Sigmoid colon (tissue), 7 donors: ENCODE measurements around the gene RASGRP3. TPM values are rescaled to one million over a fixed set of nuclear protein-coding genes. Genes with fewer than 3 reads are reported as not detected.

Source experiments
- DNase-seq: peaks from one replicate; pipeline ENCODE4 v3.0.0-alpha.2; 2019
- H3K27ac ChIP-seq, 4 donors: fragments of 200-600 bp; sonication (generic); one replicate each; pipeline ENCODE4 v1.5.1; 2016 to 2019; ENCODE audit warnings: mild to moderate bottlenecking in 1 of 4
- H3K27me3 ChIP-seq, 3 donors: fragments of 200-600 bp; sonication (generic); one replicate each; pipeline ENCODE4 v1.5.1; 2019; ENCODE audit warnings: mild to moderate bottlenecking in 1 of 3
- H3K36me3 ChIP-seq, 4 donors: fragments of 200-600 bp; sonication (generic); one replicate each; pipeline ENCODE4 v1.5.1; 2016 to 2019
- H3K4me1 ChIP-seq, 4 donors: fragments of 200-600 bp; sonication (generic); one replicate each; pipeline ENCODE4 v1.5.1; 2017 to 2019
- H3K4me3 ChIP-seq, 4 donors: fragments of 200-600 bp; sonication (generic); one replicate each; pipeline ENCODE4 v1.5.1; 2017 to 2019; ENCODE audit warnings: mild to moderate bottlenecking in 2 of 4, moderate library complexity in 1 of 4
- H3K9me3 ChIP-seq, 4 donors: fragments of 200-600 bp in 3 of 4; sonication (generic) in 3 of 4; one replicate each; pipeline versions ENCODE4 v1.5.1 to v1.6.1; 2013 to 2019
- EP300 ChIP-seq, 4 donors: sonication (generic); formaldehyde crosslinking; IDR thresholded peaks; one replicate each; pipeline ENCODE4 v1.6.1; 2017; ENCODE audit warnings: antibody characterized with exemption in 4 of 4
- POLR2A ChIP-seq, 2 donors: fragments of 450-650 bp; IDR thresholded peaks; one replicate each; pipeline ENCODE4 v1.6.1; 2016; ENCODE audit warnings: antibody characterized with exemption in 2 of 2, mild to moderate bottlenecking in 2 of 2, moderate library complexity in 2 of 2
- POLR2AphosphoS5 ChIP-seq, 4 donors: sonication (generic); formaldehyde crosslinking; IDR thresholded peaks; one replicate each; pipeline ENCODE4 v1.6.1; 2017; ENCODE audit warnings: antibody characterized with exemption in 4 of 4
- WGBS, 2 donors: extraction: QIAGEN DNeasy Blood & Tissue Kit; methylation state at CpG; one replicate each; pipeline ENCODE4 v1.1.7; 2013; 5-methylcytosine and 5-hydroxymethylcytosine counted together
- intact Hi-C: fragments of 100-400 bp; cut with DNase I; formaldehyde crosslinking; loops from one replicate; pipeline ENCODE4 v1.15.1; 2023
- polyA plus RNA-seq, 3 donors: library from polyadenylated mRNA; stranded (reverse); fragments of 200-250 nt; gene quantifications; one replicate each; pipeline ENCODE4 v1.2.3, GENCODE V29; 2013
- total RNA-seq, 4 donors: library from RNA; depleted of rRNA; stranded (reverse); fragments of >200 nt; gene quantifications; one replicate each; pipeline ENCODE4 v1.1.0, GENCODE V29; 2016
- TF ChIP-seq, protein P1 (sequence below), 4 experiments: fragments of 450-650 bp in 3 of 4; fragments of 200-600 bp in 1 of 4; IDR thresholded peaks; one replicate each; pipeline ENCODE4 v1.5.1; 2016 to 2019; ENCODE audit warnings: antibody characterized with exemption in 4 of 4, mild to moderate bottlenecking in 3 of 4, moderate library complexity in 2 of 4
- donor health status: healthy with polysubstance abuse.
- donor health status: Bipolar disorder and iron deficiency.
- donor health status: healthy.

Gene RASGRP3
- total and polyA plus RNA-seq, 7 donors, result 1.8 to 14.7 (median 6.7) TPM

DNA sequence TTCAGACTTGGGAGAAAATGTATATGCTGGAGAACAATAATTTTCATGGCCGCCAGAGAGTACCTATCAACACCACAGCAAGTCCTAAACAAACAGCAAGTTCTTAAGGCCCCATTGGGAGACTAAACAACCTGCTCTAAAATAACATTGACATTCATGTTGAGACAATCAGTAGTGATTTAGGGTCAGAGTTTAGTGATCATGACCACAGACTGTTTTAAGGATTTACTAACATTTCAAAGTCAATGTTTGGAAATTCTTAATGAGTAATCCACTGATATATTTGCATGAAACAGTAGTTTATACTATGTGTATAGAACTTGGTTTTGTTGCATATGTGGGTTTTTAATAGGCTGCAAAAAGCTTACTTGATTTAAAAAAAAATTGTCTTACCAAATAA, 34.7 kb downstream of the RASGRP3 start:
- Histone ChIP-seq H3K4me3 (no peak overlapping the region), H3K4me1 (no peaks in the 10 kb centered on the region), H3K27me3 (no peaks in the 10 kb centered on the region), H3K27ac (peak overlapping the region in 1 of 4 donors; percentile 43), H3K9me3 (no peaks in the 10 kb centered on the region), H3K36me3 (no peaks in the 10 kb centered on the region)
- no peak for DNase-seq
- intact Hi-C loops, result no loop called here
- WGBS, 2 donors, result 84 to 91% methylated on average over 1 of the region's 1 CpG
- no peak for TF ChIP-seq POLR2A (IDR thresholded peaks at IDR 0.05)
- TF ChIP-seq, protein P1, sequence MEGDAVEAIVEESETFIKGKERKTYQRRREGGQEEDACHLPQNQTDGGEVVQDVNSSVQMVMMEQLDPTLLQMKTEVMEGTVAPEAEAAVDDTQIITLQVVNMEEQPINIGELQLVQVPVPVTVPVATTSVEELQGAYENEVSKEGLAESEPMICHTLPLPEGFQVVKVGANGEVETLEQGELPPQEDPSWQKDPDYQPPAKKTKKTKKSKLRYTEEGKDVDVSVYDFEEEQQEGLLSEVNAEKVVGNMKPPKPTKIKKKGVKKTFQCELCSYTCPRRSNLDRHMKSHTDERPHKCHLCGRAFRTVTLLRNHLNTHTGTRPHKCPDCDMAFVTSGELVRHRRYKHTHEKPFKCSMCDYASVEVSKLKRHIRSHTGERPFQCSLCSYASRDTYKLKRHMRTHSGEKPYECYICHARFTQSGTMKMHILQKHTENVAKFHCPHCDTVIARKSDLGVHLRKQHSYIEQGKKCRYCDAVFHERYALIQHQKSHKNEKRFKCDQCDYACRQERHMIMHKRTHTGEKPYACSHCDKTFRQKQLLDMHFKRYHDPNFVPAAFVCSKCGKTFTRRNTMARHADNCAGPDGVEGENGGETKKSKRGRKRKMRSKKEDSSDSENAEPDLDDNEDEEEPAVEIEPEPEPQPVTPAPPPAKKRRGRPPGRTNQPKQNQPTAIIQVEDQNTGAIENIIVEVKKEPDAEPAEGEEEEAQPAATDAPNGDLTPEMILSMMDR (IDR thresholded peaks at IDR 0.05), result no peak
- TF ChIP-seq EP300 (IDR thresholded peaks at IDR 0.05), result no peak
- no peak for TF ChIP-seq POLR2AphosphoS5 (IDR thresholded peaks at IDR 0.05)

DNA sequence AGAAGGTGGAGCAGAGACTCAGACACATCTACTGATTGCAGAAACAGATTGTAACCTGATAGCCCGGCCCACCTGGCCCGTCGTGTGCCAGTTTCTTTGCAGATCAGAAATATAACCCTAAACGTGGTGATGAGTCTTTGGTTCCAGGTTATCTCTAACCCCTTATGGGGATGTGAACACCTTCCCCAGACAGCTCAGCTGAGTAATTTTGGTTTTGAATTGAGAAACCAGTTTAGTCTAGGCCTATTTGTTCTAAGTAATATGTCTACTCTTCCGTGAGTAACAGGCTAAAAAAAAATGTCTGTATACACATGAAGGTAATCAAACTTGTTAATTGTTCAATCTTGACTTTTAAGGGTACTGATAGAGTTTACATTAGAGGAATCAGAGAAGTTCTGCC, 35.7 kb downstream of the RASGRP3 start:
- H3K4me3 ChIP-seq, result no peak overlapping the region
- TF ChIP-seq POLR2A (IDR thresholded peaks at IDR 0.05) (no peak), EP300 (IDR thresholded peaks at IDR 0.05) (no peak), POLR2AphosphoS5 (IDR thresholded peaks at IDR 0.05) (no peak)
- TF ChIP-seq, protein P1 (IDR thresholded peaks at IDR 0.05), result no peak
- 64 to 69% methylated on average over 5 of the region's 5 CpGs for WGBS, 2 donors
- intact Hi-C loops, result no loop called here
- no peaks in the 10 kb centered on the region for H3K36me3 ChIP-seq
- H3K27me3 ChIP-seq, result no peaks in the 10 kb centered on the region
- H3K4me1 ChIP-seq, result no peaks in the 10 kb centered on the region
- no peaks in the 10 kb centered on the region for H3K9me3 ChIP-seq
- H3K27ac ChIP-seq, result no peak overlapping the region
- DNase-seq, result no peak

DNA sequence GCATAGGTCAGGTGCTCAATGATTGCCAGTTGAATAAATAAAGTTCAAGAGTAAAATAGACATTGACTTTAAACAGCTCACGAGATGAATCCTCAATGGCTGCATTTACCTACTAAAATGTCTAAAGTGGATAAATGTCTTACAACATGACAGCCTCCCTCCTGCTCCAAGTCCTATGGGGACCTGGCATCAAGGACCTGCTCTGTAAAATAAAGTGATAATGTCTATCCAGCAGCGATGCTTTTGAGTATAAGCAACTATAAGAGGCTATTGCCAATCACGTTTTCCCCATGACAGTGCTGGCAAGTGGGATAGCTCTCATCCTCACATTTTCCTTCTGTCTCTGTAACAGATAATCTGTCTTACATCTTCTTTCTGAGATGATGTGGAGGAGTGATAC, 37.0 kb downstream of the RASGRP3 start:
- Histone ChIP-seq H3K4me1 (no peaks in the 10 kb centered on the region), H3K36me3 (no peaks in the 10 kb centered on the region), H3K27me3 (no peaks in the 10 kb centered on the region), H3K27ac (no peak overlapping the region), H3K9me3 (no peaks in the 10 kb centered on the region), H3K4me3 (no peak overlapping the region)
- no peak for TF ChIP-seq EP300 (IDR thresholded peaks at IDR 0.05)
- TF ChIP-seq, protein P1 (IDR thresholded peaks at IDR 0.05), result no peak
- TF ChIP-seq POLR2A (IDR thresholded peaks at IDR 0.05), result no peak
- TF ChIP-seq POLR2AphosphoS5 (IDR thresholded peaks at IDR 0.05), result no peak
- 77 to 83% methylated on average over 3 of the region's 3 CpGs for WGBS, 2 donors
- no peak for DNase-seq
- intact Hi-C loops, result no loop called here

DNA sequence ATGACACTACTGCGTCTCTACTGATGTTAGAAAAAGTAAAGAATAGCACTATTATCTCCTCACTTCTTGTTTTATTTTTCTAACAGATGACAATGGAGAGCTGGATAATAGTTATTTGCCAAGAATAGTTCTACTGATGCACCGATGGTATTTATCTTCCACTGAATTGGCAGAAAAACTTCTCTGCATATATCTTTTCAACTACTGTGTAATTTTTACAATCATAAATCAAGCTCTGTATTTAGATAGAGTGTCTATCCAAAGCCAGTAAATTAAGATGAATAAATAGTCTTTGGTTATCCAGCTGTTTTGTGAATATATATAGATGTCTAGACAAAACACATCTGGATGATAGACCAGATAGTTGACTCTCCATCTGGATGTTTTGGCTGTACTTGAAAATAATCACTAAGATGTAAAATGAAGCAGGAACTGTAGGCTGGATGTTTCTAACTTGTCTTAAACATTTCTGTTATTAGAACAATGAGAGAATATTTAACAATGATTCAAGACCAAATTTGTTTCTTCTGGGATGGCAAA, 40.1 kb downstream of the RASGRP3 start:
- H3K36me3 ChIP-seq, result no peaks in the 10 kb centered on the region
- H3K27ac ChIP-seq, result no peak overlapping the region
- 77 to 91% methylated on average over 2 of the region's 2 CpGs for WGBS, 2 donors
- TF ChIP-seq POLR2AphosphoS5 (IDR thresholded peaks at IDR 0.05) (no peak), POLR2A (IDR thresholded peaks at IDR 0.05) (no peak), EP300 (IDR thresholded peaks at IDR 0.05) (no peak)
- TF ChIP-seq, protein P1 (IDR thresholded peaks at IDR 0.05), result no peak
- H3K27me3 ChIP-seq, result no peaks in the 10 kb centered on the region
- no peak for DNase-seq
- peaks cover 0 to 3% (median 2%) of the 10 kb centered on the region in 4 donors for H3K4me1 ChIP-seq
- intact Hi-C loops, result no loop called here
- H3K9me3 ChIP-seq, result no peaks in the 10 kb centered on the region
- no peak overlapping the region for H3K4me3 ChIP-seq

DNA sequence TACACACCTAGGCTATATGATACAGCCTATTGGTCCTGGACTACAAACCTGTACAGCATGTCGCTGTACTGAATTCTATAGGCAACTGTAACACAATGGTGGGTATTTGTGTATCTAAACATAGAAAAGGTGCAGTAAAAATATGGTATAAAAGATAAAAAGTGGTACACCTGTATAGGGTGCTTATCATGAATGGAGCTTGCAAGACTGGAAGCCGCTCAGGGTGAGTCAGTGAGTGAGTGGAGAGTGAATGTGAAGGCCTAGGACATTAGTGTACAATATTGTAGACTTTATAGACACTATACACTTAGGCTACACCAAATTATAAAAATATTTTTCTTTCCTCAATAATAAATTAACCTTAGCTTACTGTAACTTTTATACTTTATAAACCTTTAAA, 41.8 kb downstream of the RASGRP3 start:
- DNase-seq, result no peak
- 70 to 97% methylated on average over 2 of the region's 2 CpGs for WGBS, 2 donors
- Histone ChIP-seq H3K4me3 (no peak overlapping the region), H3K4me1 (peaks cover 0 to 18% (median 12%) of the 10 kb centered on the region in 4 donors), H3K27me3 (no peaks in the 10 kb centered on the region), H3K36me3 (no peaks in the 10 kb centered on the region), H3K9me3 (no peaks in the 10 kb centered on the region), H3K27ac (no peak overlapping the region)
- no peak for TF ChIP-seq POLR2A (IDR thresholded peaks at IDR 0.05)
- no peak for TF ChIP-seq POLR2AphosphoS5 (IDR thresholded peaks at IDR 0.05)
- TF ChIP-seq, protein P1 (IDR thresholded peaks at IDR 0.05), result no peak
- TF ChIP-seq EP300 (IDR thresholded peaks at IDR 0.05), result no peak
- intact Hi-C loops, result no loop called here
